Measurements from ENCODE around the gene ADAMTSL2.

Gene ADAMTSL2

GRCh38 chr9:133529874-133530273, 4.6 kb upstream of the ADAMTSL2 start:
- in situ Hi-C loops (cut with MboI; ENCODE audit: low sequenced_read_pairs): no loop called here

- in situ Hi-C loops (cut with MboI; ENCODE audit: low sequenced_read_pairs): no loop called here
These were observed 3.2 kb upstream of the ADAMTSL2 start for GRCh38 chr9:133531293-133531692.

- in situ Hi-C loops (cut with MboI; ENCODE audit: low sequenced_read_pairs): no loop called here
These were observed 1.4 kb upstream of the ADAMTSL2 start for GRCh38 chr9:133532937-133533668.

GRCh38 chr9:133533857-133534256, 647 bp upstream of the ADAMTSL2 start:
- in situ Hi-C loops (cut with MboI; ENCODE audit: low sequenced_read_pairs): no loop called here

GRCh38 chr9:133535306-133535877, 888 bp downstream of the ADAMTSL2 start:
- in situ Hi-C loops (cut with MboI; ENCODE audit: low sequenced_read_pairs): no loop called here

- in situ Hi-C loops (cut with MboI; ENCODE audit: low sequenced_read_pairs): no loop called here
These were observed 1.6 kb downstream of the ADAMTSL2 start for GRCh38 chr9:133536080-133536479.

- in situ Hi-C loops (cut with MboI; ENCODE audit: low sequenced_read_pairs): no loop called here
These were observed 2.0 kb downstream of the ADAMTSL2 start for GRCh38 chr9:133536536-133536935.

GRCh38 chr9:133537257-133537656, 2.8 kb downstream of the ADAMTSL2 start:
- in situ Hi-C loops (cut with MboI; ENCODE audit: low sequenced_read_pairs): no loop called here

- in situ Hi-C loops (cut with MboI; ENCODE audit: low sequenced_read_pairs): no loop called here
These were observed 3.7 kb downstream of the ADAMTSL2 start for GRCh38 chr9:133538176-133538575.

GRCh38 chr9:133538851-133539833, 4.6 kb downstream of the ADAMTSL2 start:
- in situ Hi-C loops (cut with MboI; ENCODE audit: low sequenced_read_pairs): no loop called here

GRCh38 chr9:133539991-133540697, 5.6 kb downstream of the ADAMTSL2 start:
- in situ Hi-C loops (cut with MboI; ENCODE audit: low sequenced_read_pairs): no loop called here

- in situ Hi-C loops (cut with MboI; ENCODE audit: low sequenced_read_pairs): no loop called here
These were observed 6.2 kb downstream of the ADAMTSL2 start for GRCh38 chr9:133540698-133541025.

- in situ Hi-C loops (cut with MboI; ENCODE audit: low sequenced_read_pairs): no loop called here
These were observed 7.5 kb downstream of the ADAMTSL2 start for GRCh38 chr9:133542002-133542401.

GRCh38 chr9:133543772-133544467, 9.4 kb downstream of the ADAMTSL2 start:
- in situ Hi-C loops (cut with MboI; ENCODE audit: low sequenced_read_pairs): no loop called here

GRCh38 chr9:133545494-133546286, 11.2 kb downstream of the ADAMTSL2 start:
- in situ Hi-C loops (cut with MboI; ENCODE audit: low sequenced_read_pairs): no loop called here

- in situ Hi-C loops (cut with MboI; ENCODE audit: low sequenced_read_pairs): no loop called here
These were observed 11.8 kb downstream of the ADAMTSL2 start for GRCh38 chr9:133546287-133546680.

GRCh38 chr9:133547116-133547515, 12.6 kb downstream of the ADAMTSL2 start:
- in situ Hi-C loops (cut with MboI; ENCODE audit: low sequenced_read_pairs): no loop called here

- in situ Hi-C loops (cut with MboI; ENCODE audit: low sequenced_read_pairs): no loop called here
These were observed 16.9 kb downstream of the ADAMTSL2 start for GRCh38 chr9:133551446-133551845.

- in situ Hi-C loops (cut with MboI; ENCODE audit: low sequenced_read_pairs): no loop called here
These were observed 17.7 kb downstream of the ADAMTSL2 start for GRCh38 chr9:133552236-133552635.

GRCh38 chr9:133553123-133553522, 18.6 kb downstream of the ADAMTSL2 start:
- in situ Hi-C loops (cut with MboI; ENCODE audit: low sequenced_read_pairs): no loop called here
